EL (cell line): ENCODE data around the gene DIS3L2.
"Not testable (repeated sequence)": the region's sequence is repeated elsewhere in the genome, so short reads cannot be mapped to it uniquely, and the experiment has no call there.

Source experiments
- DNase-seq: peaks from one replicate; pipeline ENCODE4 v3.0.0-alpha.2; 2016

Gene DIS3L2

GRCh38 chr2:232340171-232340935 is 378.8 kb downstream of the DIS3L2 start:
- DNase-seq, result no peak

- no peak for DNase-seq
These were observed 379.7 kb downstream of the DIS3L2 start for GRCh38 chr2:232341061-232341738.

- DNase-seq, result no peak
These were observed 380.2 kb downstream of the DIS3L2 start for GRCh38 chr2:232341739-232342126.

GRCh38 chr2:232342635-232343565 is 381.4 kb downstream of the DIS3L2 start:
- no peak for DNase-seq

GRCh38 chr2:232343821-232344220 is 382.3 kb downstream of the DIS3L2 start:
- DNase-seq, result no peak

- no peak for DNase-seq
These were observed 383.7 kb downstream of the DIS3L2 start for GRCh38 chr2:232345251-232345650.

GRCh38 chr2:232347369-232347768 is 385.9 kb downstream of the DIS3L2 start:
- no peak for DNase-seq

- DNase-seq, result no peak
These were observed 387.4 kb downstream of the DIS3L2 start for GRCh38 chr2:232348936-232349335.

- DNase-seq, result no peak
These were observed 388.0 kb downstream of the DIS3L2 start for GRCh38 chr2:232349546-232349945.

GRCh38 chr2:232349946-232350635 is 388.6 kb downstream of the DIS3L2 start:
- DNase-seq, result no peak

- DNase-seq, result no peak
These were observed 389.5 kb downstream of the DIS3L2 start for GRCh38 chr2:232350804-232351685.

GRCh38 chr2:232351686-232352510 is 390.4 kb downstream of the DIS3L2 start:
- no peak for DNase-seq

GRCh38 chr2:232352511-232353091 is 391.1 kb downstream of the DIS3L2 start:
- no peak for DNase-seq

GRCh38 chr2:232353096-232353495 is 391.6 kb downstream of the DIS3L2 start:
- no peak for DNase-seq

GRCh38 chr2:232353660-232354059 is 392.1 kb downstream of the DIS3L2 start:
- DNase-seq, result no peak

GRCh38 chr2:232354069-232354468 is 392.6 kb downstream of the DIS3L2 start:
- no peak for DNase-seq

GRCh38 chr2:232361646-232362045 is 400.1 kb downstream of the DIS3L2 start:
- no peak for DNase-seq

- no peak for DNase-seq
These were observed 400.8 kb downstream of the DIS3L2 start for GRCh38 chr2:232362174-232362900.

- not testable (repeated sequence) for DNase-seq
These were observed 401.7 kb downstream of the DIS3L2 start for GRCh38 chr2:232363064-232363783.
